Measurements from ENCODE around the gene METTL16.
"Not testable (repeated sequence)": the region's sequence is repeated elsewhere in the genome, so short reads cannot be mapped to it uniquely, and the experiment has no call there.

METTL16 gene

DNA sequence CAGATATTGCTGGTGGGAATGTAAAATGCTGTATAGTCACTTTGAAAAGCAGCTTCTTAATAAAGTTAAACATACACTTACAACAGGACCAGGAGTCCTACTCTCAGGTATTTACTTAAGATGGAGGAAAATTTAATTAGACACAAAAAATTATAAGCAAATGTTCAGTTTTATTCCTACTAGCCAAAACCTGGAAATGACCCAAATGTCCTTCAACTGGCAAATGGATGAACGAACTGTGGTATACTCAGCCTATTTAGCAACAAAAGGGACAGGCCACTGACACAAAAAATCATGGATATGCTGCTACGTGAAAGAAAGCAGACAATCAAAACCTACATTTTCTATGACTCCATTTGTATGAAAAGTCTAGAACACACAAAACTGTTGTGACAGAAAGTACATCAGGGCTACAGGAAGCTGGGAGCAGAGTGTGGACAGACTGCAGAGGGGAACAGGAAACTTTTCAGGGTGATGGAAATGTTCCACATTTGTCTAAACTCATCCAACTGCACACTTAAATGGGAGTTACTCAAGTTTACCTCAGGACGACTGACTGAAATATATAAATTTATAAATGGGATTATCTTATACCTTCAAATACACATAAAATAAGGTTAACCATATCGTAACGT is 61.6 kb downstream of the METTL16 start:
- no peak for DNase-seq (ENCODE audit: low spot score)

DNA sequence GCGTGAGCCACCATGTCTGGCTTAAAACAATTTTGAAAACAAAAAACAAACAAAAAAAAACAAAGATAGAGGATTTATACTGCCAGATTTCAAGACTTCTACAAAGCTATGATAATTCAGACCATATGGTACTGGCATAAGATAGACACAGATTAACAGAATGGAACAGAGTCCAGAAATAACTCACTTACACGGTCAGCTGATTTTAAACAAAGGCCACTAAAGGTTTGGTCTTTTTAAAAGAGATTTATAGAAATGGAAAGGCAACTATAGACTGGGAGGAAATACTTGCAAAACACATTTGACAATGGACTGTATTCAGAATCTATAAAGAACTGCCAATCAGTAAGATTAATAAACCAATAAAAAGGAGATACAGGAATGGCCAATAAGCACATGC is 62.2 kb downstream of the METTL16 start:
- peak; percentile 37 for DNase-seq (ENCODE audit: low spot score)

DNA sequence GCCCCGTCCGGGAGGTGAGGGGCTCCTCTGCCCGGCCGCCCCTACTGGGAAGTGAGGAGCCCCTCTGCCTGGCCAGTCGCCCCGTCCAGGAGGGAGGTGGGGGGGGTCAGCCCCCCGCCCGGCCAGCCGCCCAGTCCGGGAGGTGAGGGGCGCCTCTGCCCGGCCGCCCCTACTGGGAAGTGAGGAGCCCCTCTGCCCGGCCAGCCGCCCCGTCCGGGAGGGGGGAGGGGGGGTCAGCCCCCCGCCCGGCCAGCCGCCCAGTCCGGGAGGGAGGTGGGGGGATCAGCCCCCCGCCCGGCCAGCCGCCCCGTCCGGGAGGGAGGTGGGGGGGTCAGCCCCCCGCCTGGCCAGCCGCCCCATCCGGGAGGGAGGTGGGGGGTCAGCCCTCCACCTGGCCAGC is 64.2 kb downstream of the METTL16 start:
- DNase-seq (ENCODE audit: low spot score): not testable (repeated sequence)

DNA sequence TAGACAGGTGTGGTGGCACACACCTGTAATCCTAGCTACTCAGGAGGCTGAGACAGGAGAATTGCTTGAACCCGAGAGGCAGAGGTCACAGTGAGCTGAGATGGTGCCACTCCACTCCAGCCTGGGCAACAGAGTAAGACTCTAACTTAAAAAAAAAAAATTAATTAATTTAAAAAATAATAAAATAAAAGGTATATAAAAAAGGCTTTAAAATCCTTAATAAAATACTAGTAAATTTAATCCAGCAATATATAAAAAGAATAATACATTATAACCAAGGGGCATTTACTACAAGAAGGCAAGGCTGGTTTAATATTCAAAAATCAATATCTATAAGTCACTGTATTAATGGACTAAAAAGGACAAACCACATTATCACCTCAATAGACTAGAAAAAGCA is 66.0 kb downstream of the METTL16 start:
- DNase-seq (ENCODE audit: low spot score): no peak

DNA sequence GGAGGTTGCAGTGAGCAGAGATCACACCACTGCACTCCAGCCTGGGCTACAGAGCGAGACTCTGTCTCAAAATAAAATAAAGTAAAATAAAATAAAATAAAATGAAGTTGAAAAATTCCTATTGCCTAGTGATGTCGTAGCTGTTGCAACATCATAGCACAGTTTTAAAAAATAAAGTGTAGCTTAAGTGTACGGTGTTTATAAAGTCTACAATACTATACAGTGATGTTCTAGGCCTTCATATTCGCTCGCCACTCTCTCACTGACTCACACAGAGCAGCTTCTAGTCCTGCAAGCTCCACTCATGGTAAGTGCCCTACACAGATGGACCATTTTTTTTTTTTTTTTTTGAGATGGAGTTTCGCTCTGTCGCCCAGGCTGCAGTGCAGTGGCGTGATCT is 67.3 kb downstream of the METTL16 start:
- no peak for DNase-seq (ENCODE audit: low spot score)

DNA sequence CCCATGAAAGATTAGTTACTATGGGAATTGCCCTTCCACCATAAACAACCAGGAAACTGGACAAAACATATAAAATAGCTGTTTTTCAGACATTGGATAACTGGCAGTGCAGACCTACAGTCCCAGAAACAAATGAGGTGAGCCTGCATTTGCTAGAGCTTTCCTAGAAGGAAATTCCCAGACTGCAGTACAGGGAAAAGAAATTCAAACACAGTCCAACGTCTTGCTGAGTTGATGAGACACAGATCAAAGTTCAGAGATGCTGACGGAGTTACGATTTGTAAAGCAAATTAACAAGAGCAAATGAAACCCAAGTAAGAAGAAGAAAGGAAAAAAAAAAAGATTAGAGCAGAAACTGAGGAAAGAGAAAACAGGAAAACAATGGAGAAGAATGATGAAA is 69.5 kb downstream of the METTL16 start:
- no peak for DNase-seq (ENCODE audit: low spot score)

DNA sequence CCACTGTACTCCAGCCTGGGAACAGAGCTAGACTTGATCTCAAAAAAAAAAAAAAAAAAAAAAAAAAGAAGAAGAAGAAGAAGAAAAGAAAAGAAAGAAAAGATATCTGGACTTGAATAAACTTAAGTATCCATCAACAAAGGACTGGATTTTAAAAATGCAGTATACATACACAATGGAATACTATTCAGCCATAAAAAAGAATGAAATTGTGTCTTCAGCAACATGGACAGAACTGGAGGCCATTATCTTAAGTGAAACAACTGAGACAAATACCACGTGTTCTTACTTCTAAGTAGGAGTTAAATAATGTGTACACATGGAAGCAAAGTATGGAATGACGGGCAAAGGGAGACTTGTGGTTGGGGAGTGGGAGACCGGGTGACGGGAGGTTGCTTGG is 70.8 kb downstream of the METTL16 start:
- DNase-seq (ENCODE audit: low spot score): no peak

DNA sequence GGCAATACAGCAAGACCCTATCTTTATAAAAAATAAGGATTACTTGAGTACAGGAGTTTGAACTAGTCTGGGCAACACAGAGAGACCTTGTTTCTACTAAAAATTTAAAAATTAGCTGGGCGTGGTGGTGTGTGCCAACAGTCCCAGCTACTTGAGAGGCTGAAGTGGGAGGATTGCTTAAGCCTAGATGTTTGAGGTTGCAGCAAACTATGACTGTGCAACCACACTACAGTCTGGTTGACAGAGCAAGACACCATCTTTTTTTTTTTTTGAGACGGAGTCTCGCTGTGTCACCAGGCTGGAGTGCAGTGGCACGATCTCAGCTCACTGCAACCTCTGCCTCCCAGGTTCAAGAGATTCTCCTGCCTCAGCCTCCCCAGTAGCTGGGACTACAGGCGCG is 71.7 kb downstream of the METTL16 start:
- DNase-seq (ENCODE audit: low spot score): not testable (repeated sequence)

DNA sequence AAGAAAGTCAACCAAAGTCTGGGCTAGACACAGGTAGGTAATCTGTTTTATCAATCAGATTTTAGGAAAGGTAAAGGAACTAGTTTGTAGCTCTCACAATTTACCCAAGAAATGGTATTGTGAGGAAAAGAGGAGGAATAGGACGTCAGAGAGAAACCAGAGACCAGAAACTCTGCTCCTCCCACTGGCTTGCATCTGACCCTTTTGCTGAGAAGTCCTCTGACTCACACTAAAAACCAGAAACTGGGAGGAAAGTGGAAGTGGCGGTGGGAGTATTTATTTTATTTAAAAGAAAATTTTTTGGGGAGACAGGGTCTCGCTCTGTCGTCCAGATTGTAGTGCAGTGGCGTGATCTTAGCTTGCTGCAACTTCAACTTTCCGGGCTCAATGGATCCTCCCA is 72.9 kb downstream of the METTL16 start:
- DNase-seq (ENCODE audit: low spot score): peak; percentile 20

DNA sequence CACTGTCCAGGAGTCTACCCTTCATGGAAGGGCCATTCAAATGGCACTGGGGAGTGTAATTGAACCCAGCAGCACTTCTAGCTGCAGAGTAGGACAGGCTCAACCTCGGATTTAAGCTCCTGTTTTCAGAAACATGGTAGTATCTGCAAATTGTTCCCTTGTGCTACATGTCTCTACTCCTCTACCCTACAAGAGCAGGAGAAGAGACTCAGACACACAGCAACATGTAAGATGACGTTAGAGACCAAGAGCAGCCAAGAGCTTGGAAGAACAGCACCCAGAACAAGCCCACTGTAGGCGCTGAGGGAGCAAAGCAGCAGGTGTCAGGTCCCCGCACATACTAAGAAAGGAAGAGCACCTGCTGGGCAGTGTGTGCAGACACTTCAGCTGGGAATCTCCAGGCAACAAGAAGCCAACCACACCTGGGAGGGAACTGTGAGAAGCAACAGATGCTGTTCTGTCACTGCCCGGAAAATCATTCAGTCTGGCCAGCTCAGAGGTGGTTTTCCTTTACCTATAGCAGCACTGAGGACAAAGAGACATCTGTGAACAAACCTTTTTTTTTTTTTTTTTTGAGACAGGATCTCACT is 75.3 kb downstream of the METTL16 start:
- no peak for DNase-seq (ENCODE audit: low spot score)

DNA sequence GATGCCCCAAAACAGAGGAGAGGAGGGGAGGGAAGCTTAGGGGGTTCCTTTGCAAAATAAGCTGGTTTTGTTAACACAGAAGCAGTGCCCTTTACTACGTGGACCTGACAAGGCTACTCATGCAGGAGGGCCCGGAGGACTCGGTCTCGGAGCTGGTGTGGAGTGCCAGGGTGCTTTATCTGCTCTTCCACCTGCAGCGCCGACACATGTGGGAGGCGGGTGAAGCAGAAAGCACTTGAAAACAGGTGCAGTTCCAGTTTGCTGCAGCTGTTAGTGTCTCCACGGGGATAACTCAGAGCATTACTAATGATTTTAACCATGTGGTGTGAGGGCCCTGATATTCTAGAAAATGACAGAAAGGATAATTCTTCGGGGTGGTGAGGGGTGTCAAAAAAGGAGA is 75.8 kb downstream of the METTL16 start:
- no peak for DNase-seq (ENCODE audit: low spot score)

DNA sequence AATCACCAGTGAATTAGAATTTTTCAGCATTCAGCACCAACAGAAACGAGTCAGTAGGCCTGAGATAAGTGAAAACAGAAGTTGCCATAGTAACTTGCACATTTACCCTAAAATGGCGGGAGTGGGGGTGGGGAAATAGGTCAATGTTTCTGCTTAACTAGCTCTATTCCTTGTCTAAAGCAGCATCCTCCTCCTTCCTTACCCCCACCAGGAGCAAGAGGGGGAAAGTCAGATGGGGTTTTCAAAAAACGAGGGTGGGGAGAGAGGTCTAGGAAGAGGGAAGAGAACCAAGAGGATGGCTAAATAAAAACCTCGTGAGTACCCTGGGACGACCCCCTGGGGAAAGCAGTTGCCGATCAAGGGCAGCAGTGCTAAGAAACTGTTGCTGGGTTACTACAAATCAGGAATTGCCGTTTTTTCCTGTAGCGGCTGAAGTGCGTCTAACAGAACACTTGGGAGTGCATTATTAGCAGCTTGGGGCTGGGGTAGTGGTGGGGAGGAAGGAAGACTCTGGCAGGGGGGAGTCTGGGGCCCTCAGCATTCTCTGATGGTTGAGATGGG is 76.4 kb downstream of the METTL16 start:
- DNase-seq (ENCODE audit: low spot score): no peak

DNA sequence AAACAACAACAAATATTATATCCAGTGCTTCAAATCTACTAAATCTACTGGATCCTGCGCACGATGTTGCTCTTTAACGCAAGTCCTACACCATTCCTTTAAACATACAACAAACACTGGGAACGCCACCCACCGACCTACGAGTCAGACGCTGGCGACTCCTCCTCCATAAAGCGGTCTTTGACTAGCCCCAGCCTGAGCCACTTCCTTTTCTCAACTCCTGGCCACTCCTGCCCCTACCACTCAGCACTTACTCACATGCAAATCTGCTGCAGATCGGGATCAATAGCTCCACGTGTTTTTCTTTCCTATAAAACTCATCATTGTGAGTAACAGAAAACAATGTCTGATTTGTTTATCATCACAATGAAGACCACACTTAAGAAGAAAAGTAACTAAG is 78.0 kb downstream of the METTL16 start:
- no peak for DNase-seq (ENCODE audit: low spot score)

DNA sequence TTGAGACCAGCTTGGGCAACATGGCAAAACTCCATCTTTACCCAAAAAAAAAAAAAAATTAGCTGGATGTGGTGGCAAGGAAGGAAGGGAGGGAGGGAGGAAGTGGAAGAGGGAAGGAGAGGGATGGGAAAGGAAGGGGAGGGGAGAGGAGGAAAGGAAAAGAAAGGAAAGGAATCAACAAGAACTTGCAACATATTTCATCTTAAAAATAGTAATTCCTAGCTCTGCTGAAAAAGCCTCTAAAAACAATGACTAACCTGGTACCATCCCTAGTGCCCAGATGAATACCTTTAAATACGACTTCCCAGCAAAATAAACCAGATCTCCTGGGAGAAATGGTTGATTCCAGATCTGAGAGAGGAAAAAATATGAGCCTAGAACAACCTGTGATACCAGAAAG is 83.8 kb downstream of the METTL16 start:
- DNase-seq (ENCODE audit: low spot score): no peak

DNA sequence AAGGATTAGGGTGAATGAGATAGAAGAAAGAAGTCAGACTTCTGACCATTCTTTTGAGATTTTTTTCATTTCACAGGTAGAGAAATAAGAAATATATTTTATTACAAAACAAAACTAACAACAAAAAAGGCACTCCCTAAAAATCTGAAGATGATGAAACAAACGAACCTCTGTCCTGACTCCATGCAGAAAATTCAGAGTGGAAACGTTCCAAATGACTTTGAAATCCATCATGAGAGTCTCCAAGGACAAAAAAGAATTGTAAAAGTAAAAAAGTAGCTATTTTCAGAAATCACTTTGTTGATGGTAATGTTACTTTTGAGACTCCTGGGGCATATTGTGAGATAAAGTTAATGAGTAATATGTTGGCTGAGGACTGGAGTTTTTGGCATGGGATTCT is 84.5 kb downstream of the METTL16 start:
- DNase-seq (ENCODE audit: low spot score): no peak

DNA sequence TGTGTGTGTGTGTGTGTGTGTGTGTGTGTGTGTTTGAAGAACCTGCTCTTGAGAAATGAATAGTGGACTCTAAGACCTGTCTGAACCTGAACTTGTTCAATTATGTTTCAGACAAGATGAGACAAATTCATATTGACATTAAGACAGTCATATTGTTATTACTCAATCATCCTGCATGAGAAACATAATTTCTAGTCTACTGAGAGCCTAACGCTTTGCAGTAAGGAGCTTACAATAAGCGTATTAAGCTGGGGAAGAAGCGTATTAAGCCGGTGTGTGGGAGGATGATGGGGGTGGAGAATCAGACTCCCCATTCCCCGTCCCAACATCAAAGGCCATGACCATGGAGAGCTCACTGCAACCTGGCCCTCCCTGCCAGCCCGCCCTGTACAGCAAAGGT is 88.4 kb downstream of the METTL16 start:
- no peak for DNase-seq (ENCODE audit: low spot score)

DNA sequence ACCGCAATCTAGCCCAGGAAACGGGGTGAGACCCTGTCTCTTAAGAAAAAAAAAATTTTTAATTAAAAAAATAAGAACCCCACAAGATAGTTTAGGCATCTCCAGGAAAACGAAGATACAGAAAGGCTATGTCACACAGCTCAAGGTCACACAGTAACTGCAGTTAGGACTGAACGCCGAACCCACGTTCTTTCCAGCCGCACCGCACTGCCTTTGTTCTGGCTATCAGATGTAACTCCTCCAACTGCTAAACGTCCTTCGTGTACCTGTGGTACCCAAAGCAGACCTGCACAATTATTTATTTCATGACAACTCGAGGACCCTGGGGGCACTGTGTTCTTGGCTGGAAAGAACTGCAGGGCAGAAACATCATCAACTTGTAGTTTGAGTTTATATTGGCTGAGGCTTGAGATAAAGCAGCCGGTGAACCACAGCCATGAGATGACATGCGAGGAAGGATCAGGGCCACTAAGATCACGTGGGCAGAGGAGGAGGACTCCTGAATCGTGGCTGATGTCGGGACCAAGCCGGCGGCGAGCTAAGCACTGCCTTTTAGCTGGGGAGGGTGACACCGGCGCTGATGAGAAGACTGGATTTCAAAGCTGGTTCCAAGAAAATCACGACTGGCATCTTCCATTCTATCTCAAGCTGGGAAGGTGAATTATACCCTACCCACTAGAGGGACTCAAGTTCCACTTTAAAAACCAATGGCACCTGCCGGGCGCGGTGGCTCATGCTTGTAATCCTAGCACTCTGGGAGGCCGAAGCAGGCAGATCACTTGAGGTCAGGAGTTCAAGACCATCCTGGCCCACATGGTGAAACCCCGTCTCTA is 90.2 kb downstream of the METTL16 start:
- no peak for DNase-seq (ENCODE audit: low spot score)

DNA sequence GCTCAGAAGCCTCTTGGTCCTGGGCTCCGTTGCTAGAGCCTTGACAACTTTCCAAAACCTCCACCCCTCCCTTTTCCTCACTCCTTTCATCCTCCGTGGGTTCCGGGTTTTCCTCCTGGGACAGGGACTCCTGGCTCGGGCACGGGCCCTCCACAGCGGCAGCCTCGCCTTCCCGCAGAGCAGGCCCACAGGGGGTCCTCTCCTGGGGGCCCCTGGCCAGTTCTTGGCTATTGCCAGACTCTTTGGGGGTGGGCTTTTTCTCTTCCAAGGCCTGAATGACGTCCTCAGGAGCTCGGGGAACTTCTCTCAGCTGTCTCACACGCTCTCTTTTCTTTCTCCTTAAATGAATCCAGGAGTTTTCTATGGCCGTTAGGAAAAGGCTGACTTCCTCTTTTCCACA is 91.5 kb downstream of the METTL16 start:
- no peak for DNase-seq (ENCODE audit: low spot score)

DNA sequence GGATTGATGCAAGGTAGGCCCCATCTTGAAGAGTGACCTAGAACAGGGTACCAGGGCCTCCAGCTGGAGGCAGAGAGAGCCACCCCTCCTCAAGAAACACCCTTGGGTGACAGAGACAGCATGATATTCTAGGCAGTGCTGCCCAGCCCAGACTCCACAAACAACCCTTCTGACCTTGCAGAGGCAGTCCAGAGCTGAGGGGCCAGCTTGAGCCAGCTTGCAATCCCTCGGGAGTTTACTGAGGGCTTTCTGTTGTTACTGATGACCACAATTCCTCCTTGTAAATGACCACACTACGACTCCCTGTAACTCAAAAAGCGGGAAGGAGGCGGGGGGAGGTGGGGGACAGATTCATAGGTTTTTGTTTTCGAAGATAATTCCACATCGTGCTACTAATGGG is 92.2 kb downstream of the METTL16 start:
- no peak for DNase-seq (ENCODE audit: low spot score)

DNA sequence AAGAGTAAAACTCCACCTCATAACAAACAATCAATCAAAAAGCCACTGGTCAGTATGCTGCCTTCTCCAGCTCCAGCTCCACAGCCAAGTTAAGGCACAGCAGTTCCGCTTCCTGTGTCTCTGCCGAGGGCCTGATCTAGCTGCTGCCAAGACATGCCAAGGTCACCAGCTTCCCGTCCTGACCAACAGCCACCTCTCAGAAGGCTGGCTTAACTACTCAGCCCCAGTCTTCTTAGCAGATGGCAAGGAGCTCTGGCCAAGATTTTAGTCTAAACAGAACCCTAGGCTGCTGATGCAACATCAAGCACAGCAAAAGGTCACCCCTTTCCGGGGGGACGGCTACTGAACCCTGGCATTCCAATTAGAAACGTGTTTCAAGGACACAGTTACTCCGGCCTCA is 93.1 kb downstream of the METTL16 start:
- DNase-seq (ENCODE audit: low spot score): no peak

DNA sequence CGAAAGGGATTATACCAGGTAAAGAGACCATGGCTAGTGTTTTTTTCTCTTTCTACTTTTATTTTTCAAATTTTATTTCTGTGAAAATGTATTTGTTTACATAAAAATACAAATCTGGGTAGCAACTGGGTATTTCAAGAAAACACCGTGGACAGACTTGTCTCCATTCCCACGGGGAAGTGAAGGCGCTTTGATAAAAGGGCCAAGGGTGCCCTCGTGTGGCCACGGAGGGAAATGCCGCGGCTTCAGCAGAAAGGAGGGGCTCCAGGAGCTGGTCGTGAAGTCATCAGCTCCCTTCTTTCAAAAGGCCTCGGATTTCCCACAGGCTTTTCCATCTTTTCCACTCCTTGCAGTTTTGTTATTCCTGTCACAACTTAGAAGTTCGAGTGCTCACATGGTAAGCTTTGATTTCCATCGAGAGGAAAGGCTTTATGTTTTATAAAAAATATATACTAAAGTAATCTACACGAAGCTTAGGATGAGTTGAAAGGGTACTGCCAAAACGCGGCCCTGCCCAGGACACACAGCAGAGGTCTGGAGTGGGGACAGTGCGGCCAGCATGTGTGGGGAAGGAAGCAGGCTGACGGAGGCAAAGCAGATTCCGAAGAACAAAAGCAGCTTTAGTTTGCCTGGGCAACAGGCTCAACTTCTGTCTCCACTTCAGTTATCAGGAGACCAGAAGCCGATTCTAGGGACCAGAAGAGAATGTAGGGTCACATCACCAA is 95.5 kb downstream of the METTL16 start:
- DNase-seq (ENCODE audit: low spot score): peak; percentile 91

DNA sequence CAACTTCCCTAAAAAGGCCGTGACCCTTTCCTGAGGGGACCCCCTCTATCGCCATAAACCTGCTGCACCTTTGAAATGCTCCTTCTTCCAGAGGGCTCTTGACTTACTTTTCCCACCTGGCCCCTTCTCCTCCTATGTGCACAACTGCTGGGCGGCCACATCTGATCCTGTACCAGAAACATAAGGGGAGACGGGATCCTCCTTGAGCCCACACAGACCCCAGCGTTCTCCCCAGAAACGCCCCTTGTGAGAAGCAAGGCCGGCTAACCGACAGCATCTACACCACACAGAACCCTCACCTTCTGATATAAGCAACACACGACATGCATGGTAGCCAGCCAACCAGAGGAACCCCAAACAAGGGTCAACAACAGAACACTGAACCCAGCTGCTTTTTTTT is 96.6 kb downstream of the METTL16 start:
- DNase-seq (ENCODE audit: low spot score): no peak
